ENCODE measurements around the gene CHN2. TPM values are rescaled to one million over a fixed set of nuclear protein-coding genes. Genes with fewer than 3 reads are reported as not detected.

CHN2 gene
- polyA plus RNA-seq, 2 of the 4 experiments (the other 2 are of a cell fraction) = 0.06 TPM; not detected in 1

- ATAC-seq (no peak), FAIRE-seq (no peak), DNase-seq (ENCODE audit: low read depth in 1 of 2, low spot score in 1 of 2) (no peak)
- Histone ChIP-seq H3K9me3 (no peaks in the 10 kb centered on the region), H3K27ac (no peak overlapping the region), H3K4me1 (no peaks in the 10 kb centered on the region), H3K4me2 (no peak overlapping the region), H3K4me3 (no peak overlapping the region)
- ChIA-PET POLR2A (no interaction called here), CTCF (interaction anchor here (1.5 to 1.7 kb wide), 2 partner anchors 25 to 513 kb away, joined by 3 to 5 read pairs; no protein-coding TSS in a partner anchor)
- TF ChIP-seq USF2 (IDR thresholded peaks at IDR 0.05) = no peak
- no peak for TF ChIP-seq ZNF302 (CRISPR knock-in tag; IDR thresholded peaks at IDR 0.05)
- no peak for TF ChIP-seq MAX (IDR thresholded peaks at IDR 0.05)
- no peak for TF ChIP-seq ATOH8 (CRISPR knock-in tag; IDR thresholded peaks at IDR 0.05; ENCODE audit: low read depth)
- no peak for TF ChIP-seq KDM1A (IDR thresholded peaks at IDR 0.05; ENCODE audit: low read depth)
Observed at GRCh38 chr7:29435167-29435566, 240.6 kb downstream of the CHN2 start.

- ChIA-PET POLR2A (no interaction called here), CTCF (interaction anchor here (1.5 to 1.7 kb wide), 2 partner anchors 26 to 514 kb away, joined by 3 to 5 read pairs; no protein-coding TSS in a partner anchor)
- H3K4me2 ChIP-seq = no peak overlapping the region
- H3K9me3 ChIP-seq = no peaks in the 10 kb centered on the region
- WGBS (ENCODE audit: missing lambda C conversion rate) = 45% methylated on average over 3 of the region's 3 CpGs
- no peak for ATAC-seq
- no peak overlapping the region for H3K27ac ChIP-seq
- TF ChIP-seq USF2 (IDR thresholded peaks at IDR 0.05) = no peak
- FAIRE-seq = no peak
- no peaks in the 10 kb centered on the region for H3K4me1 ChIP-seq
- no peak for DNase-seq (ENCODE audit: low read depth in 1 of 2, low spot score in 1 of 2)
- no peak overlapping the region for H3K4me3 ChIP-seq
Observed at GRCh38 chr7:29435902-29436301, 241.3 kb downstream of the CHN2 start.

GRCh38 chr7:29442146-29442545 is 247.6 kb downstream of the CHN2 start:
- no peak overlapping the region for H3K4me3 ChIP-seq
- no peaks in the 10 kb centered on the region for H3K9me3 ChIP-seq
- H3K4me1 ChIP-seq = no peaks in the 10 kb centered on the region
- no peak; a peak in 1 of 6 replicates for ATAC-seq
- CTCF ChIA-PET = no interaction called here
- TF ChIP-seq HOXB5 (CRISPR knock-in tag; IDR thresholded peaks at IDR 0.05) = no peak
- TF ChIP-seq HMGXB4 (CRISPR knock-in tag; IDR thresholded peaks at IDR 0.05; ENCODE audit: borderline replicate concordance) = no peak
- no peak for TF ChIP-seq BHLHE40 (IDR thresholded peaks at IDR 0.05; ENCODE audit: low read depth, low read length)
- no peak for TF ChIP-seq CBX8 (IDR thresholded peaks at IDR 0.05)
- TF ChIP-seq CHD4 (IDR thresholded peaks at IDR 0.05; ENCODE audit: borderline replicate concordance) = no peak
- TF ChIP-seq EHF (CRISPR knock-in tag; IDR thresholded peaks at IDR 0.05) = no peak
- no peak for TF ChIP-seq HOXB13 (CRISPR knock-in tag; IDR thresholded peaks at IDR 0.05; ENCODE audit: low read depth)
- no peak for TF ChIP-seq ZNF302 (CRISPR knock-in tag; IDR thresholded peaks at IDR 0.05)
- no peak for TF ChIP-seq ZSCAN20 (CRISPR knock-in tag; IDR thresholded peaks at IDR 0.05)
- DNase-seq (ENCODE audit: low read depth in 1 of 2, low spot score in 1 of 2) = no peak
- no peak for FAIRE-seq
- H3K4me2 ChIP-seq = no peak overlapping the region
- POLR2A ChIA-PET = no interaction called here
- 16% methylated on average over 3 of the region's 3 CpGs for WGBS (ENCODE audit: missing lambda C conversion rate)
- H3K27ac ChIP-seq = no peak overlapping the region

- no peak overlapping the region for H3K27ac ChIP-seq
- no peak for DNase-seq (ENCODE audit: low read depth in 1 of 2, low spot score in 1 of 2)
- H3K4me1 ChIP-seq = peaks cover 3% of the 10 kb centered on the region; the same call in 1 of the 3 replicates
- H3K4me2 ChIP-seq = no peak overlapping the region
- no peak for FAIRE-seq
- no peak overlapping the region for H3K4me3 ChIP-seq
- ChIA-PET POLR2A (no interaction called here), CTCF (no interaction called here)
- H3K9me3 ChIP-seq = no peaks in the 10 kb centered on the region
- 53% methylated on average over 1 of the region's 1 CpG for WGBS (ENCODE audit: missing lambda C conversion rate)
- TF ChIP-seq NPAS2 (CRISPR knock-in tag; IDR thresholded peaks at IDR 0.05; ENCODE audit: borderline replicate concordance) (no peak), MAFK (IDR thresholded peaks at IDR 0.05; ENCODE audit: partially characterized antibody) (no peak), PHF8 (IDR thresholded peaks at IDR 0.05; ENCODE audit: borderline replicate concordance, low read depth) (no peak), RCOR1 (IDR thresholded peaks at IDR 0.05; ENCODE audit: low read depth, low read length) (no peak), ZNF302 (CRISPR knock-in tag; IDR thresholded peaks at IDR 0.05) (no peak), NFE2L2 (conservative IDR thresholded peaks at IDR 0.05; ENCODE audit: low read length) (no peak), POLR2A (IDR thresholded peaks at IDR 0.05; ENCODE audit: low read length) (no peak), RNF2 (IDR thresholded peaks at IDR 0.05; ENCODE audit: borderline replicate concordance, low read depth) (no peak), RFX5 (IDR thresholded peaks at IDR 0.05) (no peak), JUN (IDR thresholded peaks at IDR 0.05) (no peak), CBX8 (IDR thresholded peaks at IDR 0.05) (no peak), CBX2 (IDR thresholded peaks at IDR 0.05; ENCODE audit: borderline replicate concordance, low read depth) (no peak), CHD2 (IDR thresholded peaks at IDR 0.05; ENCODE audit: low read length, partially characterized antibody) (no peak), FOSL2 (IDR thresholded peaks at IDR 0.05) (no peak), FOSL2 (CRISPR knock-in tag; IDR thresholded peaks at IDR 0.05) (no peak), MYC (IDR thresholded peaks at IDR 0.05; ENCODE audit: borderline replicate concordance, low read length) (no peak)
- ATAC-seq = no peak
Observed at GRCh38 chr7:29443552-29443951, 249.0 kb downstream of the CHN2 start.

Data from A549 (cell line).